ENCODE data around the gene NUCB2.

The NUCB2 gene

GRCh38 chr11:17328871-17329494 lies 52.4 kb downstream of the NUCB2 start:
- H2BK120ac ChIP-seq (ENCODE audit: low read depth, low read length): no peak overlapping the region
- no peak overlapping the region for H3K23ac ChIP-seq (ENCODE audit: low read depth, low read length, poor library complexity)
- no peak for DNase-seq (ENCODE audit: low spot score)
- peaks cover 6 to 40% of the 10 kb centered on the region in 2 donors for H3K36me3 ChIP-seq (replicated peaks in 1 of 2; ENCODE audit: control insufficient read depth in 2 of 2, insufficient read depth in 2 of 2, low read length in 2 of 2)
- no peak overlapping the region for H3K18ac ChIP-seq (ENCODE audit: low read length)
- no peak overlapping the region for H3K4ac ChIP-seq (ENCODE audit: low read length)
- H3K27ac ChIP-seq (replicated peaks; ENCODE audit: low read length): no peak overlapping the region
- H2BK5ac ChIP-seq (ENCODE audit: low read length): no peak overlapping the region
- H2BK15ac ChIP-seq (ENCODE audit: low read length): no peak overlapping the region
- H2AFZ ChIP-seq (ENCODE audit: low read length): no peak overlapping the region
- H4K91ac ChIP-seq (ENCODE audit: low read depth, low read length, poor library complexity): no peak overlapping the region
- H3K9me3 ChIP-seq (replicated peaks in 1 of 2; ENCODE audit: control insufficient read depth in 2 of 2, insufficient read depth in 1 of 2, low read depth in 1 of 2, low read length in 2 of 2): peaks cover 0 to 2% of the 10 kb centered on the region in 2 donors
- H3K4me3 ChIP-seq (ENCODE audit: low read length in 2 of 2): no peak overlapping the region
- no peak overlapping the region for H2BK12ac ChIP-seq (ENCODE audit: low read length)
- H3K4me1 ChIP-seq (ENCODE audit: control insufficient read depth in 2 of 2, insufficient read depth in 1 of 2, low read depth in 1 of 2, low read length in 2 of 2): no peaks in the 10 kb centered on the region
- H3K14ac ChIP-seq (ENCODE audit: low read length): no peak overlapping the region
- H3K27me3 ChIP-seq (ENCODE audit: control insufficient read depth in 3 of 3, insufficient read depth in 3 of 3, low read depth in 1 of 3, low read length in 3 of 3): no peaks in the 10 kb centered on the region
- H4K8ac ChIP-seq (ENCODE audit: low read depth, low read length): no peak overlapping the region
- H3K4me2 ChIP-seq (ENCODE audit: insufficient read depth, low read length, poor library complexity, severe bottlenecking): no peak overlapping the region
- peaks cover 2% of the 10 kb centered on the region for H3K79me1 ChIP-seq (ENCODE audit: low read depth, low read length)
- H2AK5ac ChIP-seq (ENCODE audit: low read depth, low read length): no peak overlapping the region
- no peak overlapping the region for H3K9ac ChIP-seq (ENCODE audit: low read depth, low read length, poor library complexity)
- WGBS, 2 donors (ENCODE audit: extremely low coverage in 2 of 2, insufficient read length in 2 of 2, insufficient replicate concordance in 1 of 2): no CpG with 5 or more reads among the region's 5 CpGs

- no CpG with 5 or more reads among the region's 2 CpGs for WGBS, 2 donors (ENCODE audit: extremely low coverage in 2 of 2, insufficient read length in 2 of 2, insufficient replicate concordance in 1 of 2)
- Histone ChIP-seq H3K79me1 (ENCODE audit: low read depth, low read length) (peaks cover 2% of the 10 kb centered on the region), H2BK12ac (ENCODE audit: low read length) (no peak overlapping the region), H2BK15ac (ENCODE audit: low read length) (no peak overlapping the region), H2AFZ (ENCODE audit: low read length) (no peak overlapping the region), H3K4me3 (ENCODE audit: low read length in 2 of 2) (no peak overlapping the region), H4K91ac (ENCODE audit: low read depth, low read length, poor library complexity) (no peak overlapping the region), H3K23ac (ENCODE audit: low read depth, low read length, poor library complexity) (no peak overlapping the region), H3K27me3 (ENCODE audit: control insufficient read depth in 3 of 3, insufficient read depth in 3 of 3, low read depth in 1 of 3, low read length in 3 of 3) (no peaks in the 10 kb centered on the region), H3K4ac (ENCODE audit: low read length) (no peak overlapping the region), H3K4me1 (ENCODE audit: control insufficient read depth in 2 of 2, insufficient read depth in 1 of 2, low read depth in 1 of 2, low read length in 2 of 2) (no peaks in the 10 kb centered on the region), H3K9me3 (replicated peaks in 1 of 2; ENCODE audit: control insufficient read depth in 2 of 2, insufficient read depth in 1 of 2, low read depth in 1 of 2, low read length in 2 of 2) (peaks cover 0 to 2% of the 10 kb centered on the region in 2 donors), H3K9ac (ENCODE audit: low read depth, low read length, poor library complexity) (no peak overlapping the region), H3K14ac (ENCODE audit: low read length) (no peak overlapping the region), H2BK120ac (ENCODE audit: low read depth, low read length) (no peak overlapping the region), H2AK5ac (ENCODE audit: low read depth, low read length) (no peak overlapping the region), H3K36me3 (replicated peaks in 1 of 2; ENCODE audit: control insufficient read depth in 2 of 2, insufficient read depth in 2 of 2, low read length in 2 of 2) (peaks cover 6 to 44% of the 10 kb centered on the region in 2 donors), H4K8ac (ENCODE audit: low read depth, low read length) (no peak overlapping the region), H2BK5ac (ENCODE audit: low read length) (no peak overlapping the region), H3K4me2 (ENCODE audit: insufficient read depth, low read length, poor library complexity, severe bottlenecking) (no peak overlapping the region), H3K18ac (ENCODE audit: low read length) (no peak overlapping the region), H3K27ac (replicated peaks; ENCODE audit: low read length) (no peak overlapping the region)
- no peak for DNase-seq (ENCODE audit: low spot score)
Measured at GRCh38 chr11:17331669-17332068, 55.1 kb downstream of the NUCB2 start.

- Histone ChIP-seq H4K8ac (ENCODE audit: low read depth, low read length) (no peak overlapping the region), H2AFZ (ENCODE audit: low read length) (no peak overlapping the region), H2BK120ac (ENCODE audit: low read depth, low read length) (no peak overlapping the region), H3K4me1 (ENCODE audit: control insufficient read depth in 2 of 2, insufficient read depth in 1 of 2, low read depth in 1 of 2, low read length in 2 of 2) (no peaks in the 10 kb centered on the region), H3K23ac (ENCODE audit: low read depth, low read length, poor library complexity) (no peak overlapping the region), H4K91ac (ENCODE audit: low read depth, low read length, poor library complexity) (no peak overlapping the region), H3K36me3 (replicated peaks in 1 of 2; ENCODE audit: control insufficient read depth in 2 of 2, insufficient read depth in 2 of 2, low read length in 2 of 2) (peaks cover 6 to 47% of the 10 kb centered on the region in 2 donors), H3K27me3 (ENCODE audit: control insufficient read depth in 3 of 3, insufficient read depth in 3 of 3, low read depth in 1 of 3, low read length in 3 of 3) (no peaks in the 10 kb centered on the region), H3K9me3 (replicated peaks in 1 of 2; ENCODE audit: control insufficient read depth in 2 of 2, insufficient read depth in 1 of 2, low read depth in 1 of 2, low read length in 2 of 2) (peaks cover 0 to 2% of the 10 kb centered on the region in 2 donors), H3K27ac (replicated peaks; ENCODE audit: low read length) (no peak overlapping the region), H2BK12ac (ENCODE audit: low read length) (no peak overlapping the region), H3K9ac (ENCODE audit: low read depth, low read length, poor library complexity) (no peak overlapping the region), H2BK5ac (ENCODE audit: low read length) (no peak overlapping the region), H3K4ac (ENCODE audit: low read length) (no peak overlapping the region), H3K4me2 (ENCODE audit: insufficient read depth, low read length, poor library complexity, severe bottlenecking) (no peak overlapping the region), H2BK15ac (ENCODE audit: low read length) (no peak overlapping the region), H2AK5ac (ENCODE audit: low read depth, low read length) (no peak overlapping the region), H3K79me1 (ENCODE audit: low read depth, low read length) (peaks cover 2% of the 10 kb centered on the region), H3K14ac (ENCODE audit: low read length) (no peak overlapping the region), H3K4me3 (ENCODE audit: low read length in 2 of 2) (no peak overlapping the region), H3K18ac (ENCODE audit: low read length) (no peak overlapping the region)
- no peak for DNase-seq (ENCODE audit: low spot score)
- WGBS, 2 donors (ENCODE audit: extremely low coverage in 2 of 2, insufficient read length in 2 of 2, insufficient replicate concordance in 1 of 2): no CpG with 5 or more reads among the region's 4 CpGs
Measured at GRCh38 chr11:17333799-17334586, 57.5 kb downstream of the NUCB2 start.

GRCh38 chr11:17343257-17343656 lies 66.7 kb downstream of the NUCB2 start:
- no peak overlapping the region for H4K91ac ChIP-seq (ENCODE audit: low read depth, low read length, poor library complexity)
- H3K23ac ChIP-seq (ENCODE audit: low read depth, low read length, poor library complexity): no peak overlapping the region
- H2BK5ac ChIP-seq (ENCODE audit: low read length): no peak overlapping the region
- H2BK15ac ChIP-seq (ENCODE audit: low read length): no peak overlapping the region
- H2BK12ac ChIP-seq (ENCODE audit: low read length): no peak overlapping the region
- no peak overlapping the region for H3K9ac ChIP-seq (ENCODE audit: low read depth, low read length, poor library complexity)
- no peak overlapping the region for H4K8ac ChIP-seq (ENCODE audit: low read depth, low read length)
- no peak overlapping the region for H3K4ac ChIP-seq (ENCODE audit: low read length)
- no peak overlapping the region for H2AFZ ChIP-seq (ENCODE audit: low read length)
- H3K18ac ChIP-seq (ENCODE audit: low read length): no peak overlapping the region
- H3K27me3 ChIP-seq (ENCODE audit: control insufficient read depth in 3 of 3, insufficient read depth in 3 of 3, low read depth in 1 of 3, low read length in 3 of 3): no peaks in the 10 kb centered on the region
- no peak overlapping the region for H2BK120ac ChIP-seq (ENCODE audit: low read depth, low read length)
- H3K4me2 ChIP-seq (ENCODE audit: insufficient read depth, low read length, poor library complexity, severe bottlenecking): no peak overlapping the region
- no CpG with 5 or more reads among the region's 2 CpGs for WGBS, 2 donors (ENCODE audit: extremely low coverage in 2 of 2, insufficient read length in 2 of 2, insufficient replicate concordance in 1 of 2)
- DNase-seq (ENCODE audit: low spot score): no peak
- no peak overlapping the region for H3K14ac ChIP-seq (ENCODE audit: low read length)
- H3K4me1 ChIP-seq (ENCODE audit: control insufficient read depth in 2 of 2, insufficient read depth in 1 of 2, low read depth in 1 of 2, low read length in 2 of 2): no peaks in the 10 kb centered on the region
- H3K4me3 ChIP-seq (ENCODE audit: low read length in 2 of 2): no peak overlapping the region
- H2AK5ac ChIP-seq (ENCODE audit: low read depth, low read length): no peak overlapping the region
- no peaks in the 10 kb centered on the region for H3K36me3 ChIP-seq (replicated peaks in 1 of 2; ENCODE audit: control insufficient read depth in 2 of 2, insufficient read depth in 2 of 2, low read length in 2 of 2)
- no peaks in the 10 kb centered on the region for H3K79me1 ChIP-seq (ENCODE audit: low read depth, low read length)
- no peaks in the 10 kb centered on the region for H3K9me3 ChIP-seq (replicated peaks in 1 of 2; ENCODE audit: control insufficient read depth in 2 of 2, insufficient read depth in 1 of 2, low read depth in 1 of 2, low read length in 2 of 2)
- H3K27ac ChIP-seq (replicated peaks; ENCODE audit: low read length): no peak overlapping the region

Measured in neuronal stem cell (in vitro differentiated cells).